AG20443 (cell line): Measurements from ENCODE around the gene CTCFL.

ENCODE experiments used
- DNase-seq: peaks from one replicate; pipeline ENCODE4 v3.0.0; 2012; ENCODE audit warnings: low spot score, mixed read lengths

Gene CTCFL

GRCh38 chr20:57524511-57525176, at the start of gene CTCFL:
Gene CTCFL (minus strand): TSS chr20:57525140. CDS start chr20:57524205, 935 bp downstream.
- DNase-seq = no peak

- no peak for DNase-seq
These were observed 49.0 kb upstream of the CTCFL start for GRCh38 chr20:57573894-57574293.

GRCh38 chr20:57573242-57573641, 48.3 kb upstream of the CTCFL start:
- no peak for DNase-seq

GRCh38 chr20:57571782-57572416, 47.0 kb upstream of the CTCFL start:
- DNase-seq = no peak

GRCh38 chr20:57570920-57571319, 46.0 kb upstream of the CTCFL start:
- DNase-seq = no peak

- no peak for DNase-seq
These were observed 45.4 kb upstream of the CTCFL start for GRCh38 chr20:57570145-57570850.

- no peak for DNase-seq
These were observed 44.0 kb upstream of the CTCFL start for GRCh38 chr20:57568960-57569359.

- no peak for DNase-seq
These were observed 43.4 kb upstream of the CTCFL start for GRCh38 chr20:57568088-57568896.

GRCh38 chr20:57567471-57568079, 42.6 kb upstream of the CTCFL start:
- no peak for DNase-seq

- DNase-seq = no peak
These were observed 42.0 kb upstream of the CTCFL start for GRCh38 chr20:57566803-57567459.

GRCh38 chr20:57566399-57566798, 41.5 kb upstream of the CTCFL start:
- no peak for DNase-seq

- DNase-seq = no peak
These were observed 40.2 kb upstream of the CTCFL start for GRCh38 chr20:57564951-57565642.

GRCh38 chr20:57564180-57564802, 39.4 kb upstream of the CTCFL start:
- DNase-seq = no peak

GRCh38 chr20:57563522-57563921, 38.6 kb upstream of the CTCFL start:
- no peak for DNase-seq

GRCh38 chr20:57562541-57563465, 37.9 kb upstream of the CTCFL start:
- no peak for DNase-seq

- DNase-seq = no peak
These were observed 36.7 kb upstream of the CTCFL start for GRCh38 chr20:57561356-57562279.

- DNase-seq = peak; percentile 43
These were observed 35.8 kb upstream of the CTCFL start, which contains the start of gene PCK1 for GRCh38 chr20:57560554-57561355. Gene PCK1 (plus strand): TSS chr20:57561110. CDS start chr20:57561412, 302 bp downstream.
